Embryonic facial prominence (tissue), 1 donor: ENCODE data around the gene ASPRV1.

ENCODE experiments used
- DNase-seq: peaks from one replicate; pipeline ENCODE4 v3.0.0-alpha.2; 2016; ENCODE audit errors: extremely low spot score

ASPRV1 gene

GRCh38 chr2:69943000-69943842 lies 18.2 kb downstream of the ASPRV1 start:
- DNase-seq: no peak

GRCh38 chr2:69940691-69941090 lies 20.7 kb downstream of the ASPRV1 start:
- DNase-seq: no peak

GRCh38 chr2:69939722-69940121 lies 21.7 kb downstream of the ASPRV1 start:
- no peak for DNase-seq

GRCh38 chr2:69937968-69938367 lies 23.5 kb downstream of the ASPRV1 start:
- no peak for DNase-seq

- DNase-seq: no peak
These were observed 24.5 kb downstream of the ASPRV1 start for GRCh38 chr2:69936906-69937305.

- no peak for DNase-seq
These were observed 26.4 kb downstream of the ASPRV1 start for GRCh38 chr2:69935011-69935410.

GRCh38 chr2:69934614-69934908 lies 26.9 kb downstream of the ASPRV1 start:
- DNase-seq: no peak

- DNase-seq: no peak
These were observed 27.4 kb downstream of the ASPRV1 start for GRCh38 chr2:69933839-69934613.

- no peak for DNase-seq
These were observed 28.1 kb downstream of the ASPRV1 start for GRCh38 chr2:69933254-69933828.

- no peak for DNase-seq
These were observed 28.9 kb downstream of the ASPRV1 start for GRCh38 chr2:69932596-69932922.

- no peak for DNase-seq
These were observed 29.4 kb downstream of the ASPRV1 start for GRCh38 chr2:69931832-69932595.

GRCh38 chr2:69926849-69927515 lies 34.4 kb downstream of the ASPRV1 start:
- DNase-seq: no peak

- DNase-seq: no peak
These were observed 38.3 kb downstream of the ASPRV1 start for GRCh38 chr2:69923116-69923515.

GRCh38 chr2:69918401-69918800 lies 43.0 kb downstream of the ASPRV1 start:
- DNase-seq: no peak

GRCh38 chr2:69917852-69918251 lies 43.6 kb downstream of the ASPRV1 start:
- no peak for DNase-seq

GRCh38 chr2:69916106-69916505 lies 45.3 kb downstream of the ASPRV1 start:
- no peak for DNase-seq

GRCh38 chr2:69914950-69915945 lies 46.2 kb downstream of the ASPRV1 start, which contains the start of gene MXD1:
Gene MXD1 (plus strand): TSS chr2:69915109. CDS start chr2:69915331, 222 bp downstream.
- no peak for DNase-seq

GRCh38 chr2:69914164-69914949 lies 47.1 kb downstream of the ASPRV1 start:
- peak; percentile 100 for DNase-seq

GRCh38 chr2:69911985-69912563 lies 49.4 kb downstream of the ASPRV1 start:
- DNase-seq: no peak
